Upper lobe of left lung (tissue), 6 donors: ENCODE data around the gene FILIP1L. TPM values are rescaled to one million over a fixed set of nuclear protein-coding genes. Genes with fewer than 3 reads are reported as not detected.

Experiments
- ATAC-seq, 2 donors: fragments of 200-7000 bp; cut with Tn5 transposase; one replicate each; pipeline ENCODE4 v1.9.1; 2022; ENCODE audit warnings: mild to moderate bottlenecking in 2 of 2, moderate library complexity in 2 of 2; ENCODE audit not compliant: low FRiP score in 2 of 2
- DNase-seq, 2 donors: peaks; one replicate each; pipeline ENCODE4 v3.0.0-alpha.2; 2019 to 2020
- H3K27ac ChIP-seq, 4 donors: fragments of 200-600 bp; sonication (generic); one replicate each; pipeline ENCODE4 v1.5.1; 2016 to 2019
- H3K27me3 ChIP-seq, 4 donors: fragments of 200-600 bp; sonication (generic); one replicate each; pipeline ENCODE4 v1.5.1; 2017 to 2019
- H3K36me3 ChIP-seq, 4 donors: fragments of 200-600 bp; sonication (generic); one replicate each; pipeline ENCODE4 v1.5.1; 2016 to 2019
- H3K4me1 ChIP-seq, 4 donors: fragments of 200-600 bp; sonication (generic); one replicate each; pipeline ENCODE4 v1.5.1; 2018 to 2019
- H3K4me3 ChIP-seq, 4 donors: fragments of 200-600 bp; sonication (generic); one replicate each; pipeline ENCODE4 v1.5.1; 2017 to 2019; ENCODE audit warnings: mild to moderate bottlenecking in 2 of 4, moderate library complexity in 1 of 4
- H3K9me3 ChIP-seq, 4 donors: fragments of 200-600 bp; sonication (generic); one replicate each; pipeline ENCODE4 v1.5.1; 2018 to 2019
- CTCF ChIP-seq, 6 experiments: fragments of 450-650 bp in 4 of 6; fragments of 200-600 bp in 2 of 6; sonication (generic) in 2 of 6; IDR thresholded peaks; one replicate each; pipeline ENCODE4 v1.5.1; 2016 to 2019; ENCODE audit warnings: antibody characterized with exemption in 6 of 6
- EP300 ChIP-seq, 4 donors: sonication (generic); formaldehyde crosslinking; IDR thresholded peaks; one replicate each; pipeline ENCODE4 v1.5.1; 2017; ENCODE audit warnings: antibody characterized with exemption in 4 of 4, control low read depth in 2 of 4
- POLR2A ChIP-seq, 4 donors: fragments of 450-650 bp; IDR thresholded peaks; one replicate each; pipeline ENCODE4 v1.5.1; 2016 to 2017; ENCODE audit warnings: antibody characterized with exemption in 4 of 4, mild to moderate bottlenecking in 2 of 4
- POLR2AphosphoS5 ChIP-seq, 2 donors: sonication (generic); formaldehyde crosslinking; IDR thresholded peaks; one replicate each; pipeline ENCODE4 v1.5.1; 2017; ENCODE audit warnings: antibody characterized with exemption in 2 of 2
- WGBS, 2 donors: methylation state at CpG; one replicate each; pipeline ENCODE4 v1.1.5; 2017 to 2018; 5-methylcytosine and 5-hydroxymethylcytosine counted together
- total RNA-seq, 6 donors: library from RNA; depleted of rRNA in 4 of 6; stranded (reverse); fragments of >200 nt in 4 of 6; gene quantifications; one replicate each; pipeline versions ENCODE4 v1.1.0 to v1.2.1, GENCODE V29; 2016 to 2021
- donor health status: DM: no; HTN: no; CAD: no; lungs with moderate emphysema.
- donor health status: DM: no; HTN: yes; CAD: no; lungs with severe emphysema.

Gene FILIP1L
- total RNA-seq, 6 donors from 2014 or later: 19.4 to 38.2 (median 25.9) TPM

GRCh38 chr3:100076731-100077529 is 37.4 kb downstream of the FILIP1L start:
- WGBS, 2 donors: 59 to 67% methylated on average over 7 of the region's 7 CpGs
- DNase-seq (no peak), ATAC-seq (no peak)
- no peak overlapping the region for H3K4me3 ChIP-seq
- no peaks in the 10 kb centered on the region for H3K36me3 ChIP-seq
- H3K27ac ChIP-seq: peak overlapping the region in 1 of 4 donors; percentile 6
- H3K27me3 ChIP-seq: no peaks in the 10 kb centered on the region
- H3K4me1 ChIP-seq: peaks cover 5 to 19% (median 11%) of the 10 kb centered on the region in 4 donors
- TF ChIP-seq POLR2AphosphoS5 (IDR thresholded peaks at IDR 0.05) (no peak), CTCF (IDR thresholded peaks at IDR 0.05) (no peak), POLR2A (IDR thresholded peaks at IDR 0.05) (no peak), EP300 (IDR thresholded peaks at IDR 0.05) (no peak)
- H3K9me3 ChIP-seq: no peaks in the 10 kb centered on the region

- Histone ChIP-seq H3K9me3 (no peaks in the 10 kb centered on the region), H3K4me3 (no peak overlapping the region), H3K27ac (peak overlapping the region in 2 of 4 donors; percentile 6 to 34), H3K36me3 (no peaks in the 10 kb centered on the region), H3K4me1 (peaks cover 5 to 19% (median 11%) of the 10 kb centered on the region in 4 donors), H3K27me3 (no peaks in the 10 kb centered on the region)
- ATAC-seq (no peak), DNase-seq (no peak)
- no peak for TF ChIP-seq CTCF (IDR thresholded peaks at IDR 0.05)
- TF ChIP-seq POLR2A (IDR thresholded peaks at IDR 0.05): no peak
- no peak for TF ChIP-seq POLR2AphosphoS5 (IDR thresholded peaks at IDR 0.05)
- TF ChIP-seq EP300 (IDR thresholded peaks at IDR 0.05): no peak
- 66 to 77% methylated on average over 4 of the region's 4 CpGs for WGBS, 2 donors
Observed at GRCh38 chr3:100075851-100076730, 38.2 kb downstream of the FILIP1L start.

GRCh38 chr3:100075196-100075595 is 39.1 kb downstream of the FILIP1L start:
- Histone ChIP-seq H3K36me3 (no peaks in the 10 kb centered on the region), H3K27me3 (no peaks in the 10 kb centered on the region), H3K9me3 (no peaks in the 10 kb centered on the region), H3K27ac (no peak overlapping the region), H3K4me3 (no peak overlapping the region), H3K4me1 (peaks cover 5 to 19% (median 11%) of the 10 kb centered on the region in 4 donors)
- DNase-seq (no peak), ATAC-seq (no peak)
- WGBS, 2 donors: 82 to 89% methylated on average over 4 of the region's 4 CpGs
- TF ChIP-seq EP300 (IDR thresholded peaks at IDR 0.05) (no peak), POLR2AphosphoS5 (IDR thresholded peaks at IDR 0.05) (no peak), POLR2A (IDR thresholded peaks at IDR 0.05) (no peak), CTCF (IDR thresholded peaks at IDR 0.05) (no peak)

DNA sequence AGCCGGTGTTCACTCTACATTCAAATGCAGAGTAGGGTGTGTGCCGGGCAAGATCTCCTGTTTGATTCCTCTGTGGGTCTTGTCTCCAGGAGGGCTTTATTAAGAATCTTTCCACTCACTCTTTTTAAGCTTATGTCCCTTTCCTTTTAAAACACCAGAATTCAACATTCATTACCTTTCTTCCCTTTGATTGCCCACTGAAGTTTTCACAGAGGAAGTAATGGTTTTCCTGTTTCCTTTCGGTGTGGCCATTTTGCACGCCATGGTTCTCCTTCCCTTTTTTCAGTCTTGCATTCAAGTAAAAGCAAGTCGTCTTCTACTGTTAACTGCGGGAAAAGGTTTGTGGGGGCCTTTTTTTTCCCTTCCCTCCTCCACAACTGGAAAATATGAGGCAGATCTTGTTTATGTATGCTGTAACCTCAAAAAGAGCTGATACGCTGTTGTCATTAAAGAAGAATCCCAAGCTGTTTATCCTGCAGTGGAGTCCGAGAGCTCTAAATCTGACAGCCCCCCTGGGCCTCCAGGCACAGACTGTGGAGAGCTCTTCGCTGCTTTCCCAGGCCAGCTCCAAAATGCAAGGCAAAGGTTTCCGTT is 40.5 kb downstream of the FILIP1L start:
- ATAC-seq (peak in 1 of 2 donors; percentile 51), DNase-seq (peak in 1 of 2 donors; percentile 37)
- no peak overlapping the region for H3K4me3 ChIP-seq
- H3K27ac ChIP-seq: peak overlapping the region in 3 of 4 donors; percentile 21 to 44 (median 38)
- no peaks in the 10 kb centered on the region for H3K27me3 ChIP-seq
- H3K36me3 ChIP-seq: no peaks in the 10 kb centered on the region
- peaks cover 5 to 26% (median 13%) of the 10 kb centered on the region in 4 donors for H3K4me1 ChIP-seq
- no peak for TF ChIP-seq EP300 (IDR thresholded peaks at IDR 0.05)
- no peak for TF ChIP-seq CTCF (IDR thresholded peaks at IDR 0.05)
- TF ChIP-seq POLR2AphosphoS5 (IDR thresholded peaks at IDR 0.05): no peak
- TF ChIP-seq POLR2A (IDR thresholded peaks at IDR 0.05): no peak
- 53 to 60% methylated on average over 10 of the region's 10 CpGs for WGBS, 2 donors
- no peaks in the 10 kb centered on the region for H3K9me3 ChIP-seq
